Measurements from ENCODE around the gene IL17RC. TPM values are rescaled to one million over a fixed set of nuclear protein-coding genes. Genes with fewer than 3 reads are reported as not detected.

IL17RC gene
- total RNA-seq, 1 donor from 2014 or later, result 18.9 TPM

DNA sequence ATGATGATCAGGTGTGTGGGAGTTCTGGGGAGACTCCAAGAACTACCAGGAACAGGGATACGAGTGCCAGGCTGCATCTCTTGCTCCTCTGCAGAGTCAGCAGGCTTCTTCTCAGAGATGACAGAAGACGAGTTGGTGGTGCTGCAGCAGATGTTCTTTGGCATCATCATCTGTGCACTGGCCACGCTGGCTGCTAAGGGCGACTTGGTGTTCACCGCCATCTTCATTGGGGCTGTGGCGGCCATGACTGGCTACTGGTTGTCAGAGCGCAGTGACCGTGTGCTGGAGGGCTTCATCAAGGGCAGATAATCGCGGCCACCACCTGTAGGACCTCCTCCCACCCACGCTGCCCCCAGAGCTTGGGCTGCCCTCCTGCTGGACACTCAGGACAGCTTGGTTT is 27.4 kb downstream of the IL17RC start:
- no peak for DNase-seq (ENCODE audit: low read depth)

GRCh38 chr3:9945358-9945757 is 28.5 kb downstream of the IL17RC start:
- DNase-seq (ENCODE audit: low read depth), result no peak

- peak; percentile 69 for DNase-seq (ENCODE audit: low read depth)
Observed at GRCh38 chr3:9946112-9947024, 29.5 kb downstream of the IL17RC start.

GRCh38 chr3:9947025-9947995 is 30.4 kb downstream of the IL17RC start:
- peak; percentile 30 for DNase-seq (ENCODE audit: low read depth)

DNA sequence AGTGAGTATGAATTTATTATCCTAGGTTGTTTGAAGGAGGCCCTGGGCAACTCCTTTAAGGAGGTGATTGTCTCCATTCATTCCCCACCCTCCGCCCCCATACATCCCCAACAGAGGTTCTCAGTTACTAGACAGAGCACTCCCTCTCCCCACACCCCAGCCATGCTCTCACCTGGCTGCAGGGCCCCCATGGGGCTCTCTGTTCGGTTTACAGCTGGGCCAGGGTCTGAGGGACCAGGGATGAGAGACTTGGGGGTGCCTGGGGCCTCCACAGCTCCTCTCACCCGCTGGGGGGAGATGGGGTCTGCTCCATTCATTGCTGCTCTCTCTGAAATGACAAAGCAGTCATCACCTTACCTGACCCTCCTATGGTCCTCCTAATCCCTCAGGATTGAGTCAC is 31.7 kb downstream of the IL17RC start:
- DNase-seq (ENCODE audit: low read depth), result no peak

DNA sequence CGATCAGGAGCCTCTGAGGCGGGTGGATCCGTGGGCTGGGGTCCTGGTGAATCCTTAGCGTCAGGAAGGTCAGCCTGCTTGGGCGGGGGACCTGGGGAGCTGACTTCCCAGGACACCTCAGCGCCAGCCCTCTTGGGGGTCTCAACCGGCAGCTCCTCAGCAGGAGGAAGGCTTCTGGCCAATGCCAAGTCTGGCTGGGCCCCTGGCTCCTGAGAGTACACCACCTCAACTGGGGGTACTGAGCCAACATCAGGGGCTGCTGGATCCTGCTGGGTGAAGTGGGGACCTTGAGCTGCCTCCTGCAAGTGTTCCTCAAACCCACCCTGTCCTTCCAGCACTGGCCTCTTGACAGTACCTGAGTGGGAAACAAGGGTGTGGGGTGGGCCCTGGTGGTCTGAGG is 32.2 kb downstream of the IL17RC start:
- no peak for DNase-seq (ENCODE audit: low read depth)

DNA sequence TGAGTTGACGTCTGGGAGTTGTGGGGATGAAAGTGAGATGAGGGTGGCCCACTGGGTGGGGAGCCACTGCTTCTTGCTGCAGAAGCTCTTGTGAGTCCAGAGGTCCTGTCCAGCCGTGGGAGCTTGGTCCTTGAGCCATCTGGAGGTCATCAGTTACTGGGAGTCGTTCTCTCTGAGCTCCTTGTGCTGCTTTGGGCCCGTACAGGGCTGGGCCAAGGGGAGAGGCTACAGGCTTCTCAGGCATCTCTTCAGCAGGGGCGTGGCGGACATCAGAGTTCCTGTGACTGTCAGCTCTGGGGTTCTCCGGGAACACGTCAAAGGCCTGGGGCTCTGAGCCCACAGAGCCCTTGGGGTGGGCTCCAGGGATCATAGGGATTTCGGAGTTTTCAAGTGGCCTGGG is 32.7 kb downstream of the IL17RC start:
- no peak for DNase-seq (ENCODE audit: low read depth)

DNA sequence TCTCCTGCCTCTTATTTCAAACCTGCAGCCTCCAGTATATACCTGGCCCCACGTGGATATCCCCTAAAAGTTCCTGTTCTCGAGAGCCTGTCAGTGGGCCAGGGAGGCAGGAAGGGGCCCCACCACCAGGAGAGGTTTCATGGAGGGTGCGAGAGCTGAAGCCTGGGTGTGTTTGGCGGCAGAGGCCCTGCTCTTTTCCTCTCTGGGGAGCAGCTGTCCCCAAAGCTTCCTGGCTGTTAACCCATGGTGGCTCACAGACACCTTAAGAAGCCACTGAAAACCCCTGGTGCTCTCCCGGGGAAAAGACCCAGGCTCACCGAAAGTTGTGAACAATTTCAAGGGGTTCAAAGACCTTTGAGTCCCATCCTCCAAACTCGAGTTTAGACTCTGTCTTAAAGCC is 34.2 kb downstream of the IL17RC start:
- no peak for DNase-seq (ENCODE audit: low read depth)

GRCh38 chr3:9951598-9951961 is 34.7 kb downstream of the IL17RC start:
- DNase-seq (ENCODE audit: low read depth), result no peak

GRCh38 chr3:9951962-9952805 is 35.3 kb downstream of the IL17RC start, which contains the start of gene PRRT3:
Gene PRRT3 (minus strand): TSS chr3:9952408. CDS start chr3:9950115, 2,293 bp downstream.
- DNase-seq (ENCODE audit: low read depth), result no peak

GRCh38 chr3:9955067-9955502 is 38.2 kb downstream of the IL17RC start:
- DNase-seq (ENCODE audit: low read depth), result no peak

- no peak for DNase-seq (ENCODE audit: low read depth)
Observed at GRCh38 chr3:9955611-9956352, 38.9 kb downstream of the IL17RC start.

DNA sequence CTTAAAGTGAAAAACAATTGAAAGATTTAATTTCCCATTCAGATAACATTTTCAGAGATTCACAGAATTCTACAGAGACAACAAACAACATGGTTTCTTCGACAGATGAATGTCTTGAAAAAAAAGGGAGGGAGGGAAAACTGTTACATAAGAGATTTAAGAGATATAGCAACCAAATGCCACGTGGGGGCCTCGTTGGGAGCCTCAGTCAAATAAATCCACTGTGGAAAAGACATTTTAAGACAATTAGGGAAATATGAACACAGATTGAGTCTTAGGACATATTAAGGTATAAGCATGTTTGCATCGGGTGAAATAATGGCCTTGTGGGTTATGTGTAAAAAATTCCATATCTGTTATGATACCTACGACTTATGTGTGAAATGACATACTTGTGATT is 40.3 kb downstream of the IL17RC start:
- DNase-seq (ENCODE audit: low read depth), result no peak

GRCh38 chr3:9965200-9965875 is 48.4 kb downstream of the IL17RC start:
- DNase-seq (ENCODE audit: low read depth), result no peak

- no peak for DNase-seq (ENCODE audit: low read depth)
Observed at GRCh38 chr3:9966841-9967240, 49.9 kb downstream of the IL17RC start.

GRCh38 chr3:9969632-9970019 is 52.7 kb downstream of the IL17RC start:
- DNase-seq (ENCODE audit: low read depth), result no peak

GRCh38 chr3:9970020-9970652 is 53.2 kb downstream of the IL17RC start:
- DNase-seq (ENCODE audit: low read depth), result peak; percentile 74

DNA sequence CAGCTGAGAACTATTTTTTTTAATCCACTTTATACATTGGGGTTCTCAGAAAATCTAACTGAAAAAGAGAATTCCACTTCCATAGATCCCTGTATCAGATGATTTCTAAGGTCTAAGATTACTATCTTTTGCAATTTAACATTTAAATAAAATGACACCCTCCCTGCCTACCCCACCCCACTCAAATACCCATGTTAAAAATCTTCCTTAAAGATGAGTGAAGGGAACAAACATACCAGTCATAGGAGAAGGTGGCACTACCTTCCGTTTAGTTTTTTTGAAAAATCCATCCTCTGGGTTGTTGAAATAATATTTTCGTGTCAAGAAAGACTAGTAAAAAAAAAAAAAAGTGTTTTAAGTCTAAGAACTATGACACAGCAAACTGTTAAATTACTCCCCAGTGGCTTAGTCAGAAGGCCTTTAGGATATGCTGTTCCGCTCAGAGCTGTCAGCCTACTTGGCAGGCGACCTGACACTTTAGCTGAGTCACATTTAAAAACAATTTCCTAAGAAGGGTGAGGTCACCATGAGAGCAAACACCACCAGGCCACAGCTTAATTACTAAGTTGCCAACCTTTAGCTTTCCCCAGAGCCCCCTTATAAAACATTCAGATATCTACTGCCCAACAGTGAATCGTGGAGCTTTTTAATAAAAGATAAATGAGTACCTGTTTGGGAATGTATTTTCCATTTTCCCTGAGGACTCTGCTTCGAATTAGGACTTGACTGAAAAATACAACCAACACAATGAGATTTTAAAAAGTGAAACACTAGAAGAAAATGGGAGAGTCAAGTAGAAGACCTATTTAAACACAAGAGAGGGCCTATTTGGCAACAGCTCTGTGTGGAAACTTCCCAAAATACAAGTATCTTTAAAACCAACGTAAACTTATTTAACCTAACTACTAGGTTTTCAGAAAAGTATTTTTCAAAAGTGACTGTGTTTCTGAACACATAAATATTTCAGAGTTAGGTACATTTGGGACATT is 60.1 kb downstream of the IL17RC start:
- peak; percentile 99 for DNase-seq (ENCODE audit: low read depth)
